Mesendoderm (in vitro differentiated cells): Measurements from ENCODE around the gene SYNJ2.

ENCODE experiments used
- DNase-seq: peaks from one replicate; pipeline ENCODE4 v3.0.0; 2013
- H2AK5ac ChIP-seq: 2 replicates; pipeline ENCODE4 v1.6.1; 2013; ENCODE audit warnings: low read length, inconsistent platforms
- H2BK120ac ChIP-seq: 2 replicates; pipeline ENCODE4 v1.6.1; 2013; ENCODE audit warnings: low read depth, mild to moderate bottlenecking, low read length, moderate library complexity, mixed read lengths
- H2BK15ac ChIP-seq: replicated peaks from 2 replicates; pipeline ENCODE4 v1.6.1; 2013; ENCODE audit warnings: low read depth, mild to moderate bottlenecking, moderate library complexity
- H2BK5ac ChIP-seq: 2 replicates; pipeline ENCODE4 v1.6.1; 2013; ENCODE audit warnings: low read length, inconsistent platforms
- H3K18ac ChIP-seq: 2 replicates; pipeline ENCODE4 v1.6.1; 2013; ENCODE audit warnings: mild to moderate bottlenecking, low read length, mixed read lengths
- H3K23ac ChIP-seq: one replicate; pipeline ENCODE4 v1.6.1; 2013; ENCODE audit warnings: low read length
- H3K27ac ChIP-seq: 2 replicates; pipeline ENCODE4 v1.5.1; 2013; ENCODE audit warnings: low read depth, mild to moderate bottlenecking, inconsistent platforms, low read length, moderate library complexity
- H3K27me3 ChIP-seq: 2 replicates; pipeline ENCODE4 v1.6.1; 2013; ENCODE audit warnings: low read length, control low read depth, mild to moderate bottlenecking, inconsistent platforms; ENCODE audit not compliant: insufficient read depth, poor library complexity
- H3K36me3 ChIP-seq: 2 replicates; pipeline ENCODE4 v1.6.1; 2013; ENCODE audit warnings: low read length, inconsistent platforms; ENCODE audit not compliant: control insufficient read depth, insufficient read depth
- H3K4ac ChIP-seq: one replicate; pipeline ENCODE4 v1.6.1; 2013; ENCODE audit warnings: low read depth, mild to moderate bottlenecking, low read length, moderate library complexity
- H3K4me1 ChIP-seq: 2 replicates; pipeline ENCODE4 v1.6.1; 2013; ENCODE audit warnings: low read depth, low read length, inconsistent platforms; ENCODE audit not compliant: control insufficient read depth
- H3K4me2 ChIP-seq: 2 replicates; pipeline ENCODE4 v1.6.1; 2013; ENCODE audit warnings: low read length
- H3K4me3 ChIP-seq: 2 replicates; pipeline ENCODE4 v1.5.1; 2013; ENCODE audit warnings: mild to moderate bottlenecking, low read length
- H3K56ac ChIP-seq: one replicate; pipeline ENCODE4 v1.6.1; 2013; ENCODE audit warnings: low read length
- H3K79me1 ChIP-seq: 2 replicates; pipeline ENCODE4 v1.6.1; 2013; ENCODE audit warnings: low read length, inconsistent platforms
- H3K79me2 ChIP-seq: 2 replicates; pipeline ENCODE4 v1.6.1; 2013; ENCODE audit warnings: mild to moderate bottlenecking, low read length; ENCODE audit not compliant: control insufficient read depth, insufficient read depth
- H3K9ac ChIP-seq: 2 replicates; pipeline ENCODE4 v1.6.1; 2013; ENCODE audit warnings: low read length, inconsistent platforms
- H4K5ac ChIP-seq: one replicate; pipeline ENCODE4 v1.6.1; 2013; ENCODE audit warnings: low read length
- H4K8ac ChIP-seq: one replicate; pipeline ENCODE4 v1.6.1; 2013; ENCODE audit warnings: low read depth, mild to moderate bottlenecking, control low read depth, low read length, moderate library complexity
- WGBS: extraction: QIAGEN DNeasy Blood & Tissue Kit; methylation state at CpG from one replicate; pipeline ENCODE4 v1.1.7; 2013; ENCODE audit warnings: low lambda C conversion rate, missing lambda C conversion rate; ENCODE audit not compliant: insufficient coverage; ENCODE audit errors: extremely low coverage; 5-methylcytosine and 5-hydroxymethylcytosine counted together

Gene SYNJ2

GRCh38 chr6:158080849-158081656, 99.4 kb downstream of the SYNJ2 start:
- Histone ChIP-seq H3K27me3 (no peaks in the 10 kb centered on the region), H3K4ac (no peak overlapping the region), H3K23ac (no peak overlapping the region), H3K9ac (no peak overlapping the region), H2BK15ac (no peak overlapping the region), H3K18ac (no peak overlapping the region), H3K4me3 (no peak overlapping the region), H3K4me1 (no peaks in the 10 kb centered on the region), H4K5ac (no peak overlapping the region), H3K79me1 (no peaks in the 10 kb centered on the region), H3K79me2 (no peaks in the 10 kb centered on the region), H2BK5ac (no peak overlapping the region), H3K27ac (no peak overlapping the region), H2AK5ac (no peak overlapping the region), H3K56ac (no peak overlapping the region), H3K4me2 (no peak overlapping the region), H4K8ac (no peak overlapping the region), H2BK120ac (no peak overlapping the region), H3K36me3 (peaks cover 2% of the 10 kb centered on the region)
- WGBS = no CpG with 5 or more reads among the region's 18 CpGs
- DNase-seq = no peak

DNA sequence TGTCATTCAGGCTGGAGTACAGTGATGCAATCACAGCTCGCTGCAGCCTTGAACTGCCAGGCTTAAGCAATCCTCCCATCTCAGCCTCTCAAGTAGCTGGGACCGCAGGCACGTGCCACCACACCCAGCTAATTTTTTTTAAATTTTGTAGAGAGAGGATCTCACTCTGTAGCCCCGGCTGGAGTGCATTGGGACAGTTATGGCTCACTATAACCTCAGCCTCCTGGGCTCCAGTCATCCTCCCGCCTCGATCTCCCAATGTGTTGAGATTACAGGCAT, 99.9 kb downstream of the SYNJ2 start:
- Histone ChIP-seq H3K4ac (no peak overlapping the region), H2BK120ac (no peak overlapping the region), H3K56ac (no peak overlapping the region), H3K27ac (no peak overlapping the region), H2BK15ac (no peak overlapping the region), H4K5ac (no peak overlapping the region), H3K36me3 (peaks cover 2% of the 10 kb centered on the region), H3K4me1 (no peaks in the 10 kb centered on the region), H3K79me2 (no peaks in the 10 kb centered on the region), H3K4me2 (no peak overlapping the region), H3K18ac (no peak overlapping the region), H3K4me3 (no peak overlapping the region), H3K79me1 (no peaks in the 10 kb centered on the region), H2AK5ac (no peak overlapping the region), H3K9ac (no peak overlapping the region), H4K8ac (no peak overlapping the region), H3K27me3 (no peaks in the 10 kb centered on the region), H2BK5ac (no peak overlapping the region), H3K23ac (no peak overlapping the region)
- no CpG with 5 or more reads among the region's 6 CpGs for WGBS
- no peak for DNase-seq

GRCh38 chr6:158083455-158084325, 102.0 kb downstream of the SYNJ2 start:
- Histone ChIP-seq H2BK5ac (no peak overlapping the region), H3K27me3 (no peaks in the 10 kb centered on the region), H3K4ac (no peak overlapping the region), H3K79me2 (no peaks in the 10 kb centered on the region), H3K9ac (no peak overlapping the region), H3K18ac (no peak overlapping the region), H3K36me3 (peaks cover 1% of the 10 kb centered on the region), H3K4me3 (no peak overlapping the region), H2BK15ac (no peak overlapping the region), H2BK120ac (no peak overlapping the region), H3K27ac (no peak overlapping the region), H4K8ac (no peak overlapping the region), H3K56ac (no peak overlapping the region), H3K4me1 (no peaks in the 10 kb centered on the region), H3K4me2 (no peak overlapping the region), H4K5ac (no peak overlapping the region), H2AK5ac (no peak overlapping the region), H3K23ac (no peak overlapping the region), H3K79me1 (no peaks in the 10 kb centered on the region)
- WGBS = no CpG with 5 or more reads among the region's 23 CpGs
- DNase-seq = no peak

DNA sequence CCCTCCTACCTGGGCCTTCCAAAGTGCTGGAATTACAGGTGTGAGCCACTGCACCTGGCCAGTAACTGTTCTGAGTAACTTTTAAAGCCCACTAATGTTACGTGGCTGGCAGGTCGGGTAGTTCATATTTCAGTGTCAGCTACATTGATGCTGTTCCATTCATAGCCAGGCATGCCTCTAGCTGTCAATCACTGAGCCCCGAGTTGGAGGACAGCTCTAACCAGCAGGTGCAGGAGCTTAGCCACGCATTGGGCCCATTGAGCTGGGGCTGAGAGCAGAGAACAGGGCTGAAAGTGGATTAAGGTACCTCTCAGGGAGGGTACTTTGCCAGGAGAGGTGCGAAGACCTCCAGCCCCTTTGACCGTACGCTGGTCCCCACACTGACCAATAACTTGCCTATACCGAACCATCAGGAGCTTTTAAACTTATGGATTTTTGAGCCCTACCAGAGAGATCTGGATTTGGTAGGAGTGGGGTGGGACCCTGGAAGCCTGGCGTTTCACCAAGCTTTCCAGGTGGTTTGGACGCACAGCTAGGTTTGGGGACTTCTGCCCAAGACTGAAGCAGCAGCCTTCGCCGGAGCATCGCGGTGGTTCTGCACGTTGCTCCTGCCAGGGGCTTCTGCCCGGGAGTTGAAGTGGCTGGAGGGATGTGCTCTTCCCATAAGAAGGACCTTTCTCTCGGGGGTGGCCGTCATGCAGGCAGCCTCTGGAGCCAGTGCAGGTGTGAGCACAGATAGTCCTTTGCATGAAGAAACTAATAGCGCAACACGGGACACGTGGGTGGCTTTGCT, 103.8 kb downstream of the SYNJ2 start:
- Histone ChIP-seq H3K4me2 (no peak overlapping the region), H3K23ac (no peak overlapping the region), H3K4me1 (no peaks in the 10 kb centered on the region), H3K4ac (no peak overlapping the region), H4K8ac (no peak overlapping the region), H3K9ac (no peak overlapping the region), H3K79me2 (no peaks in the 10 kb centered on the region), H2AK5ac (no peak overlapping the region), H3K18ac (no peak overlapping the region), H3K27ac (no peak overlapping the region), H3K4me3 (no peak overlapping the region), H3K36me3 (peaks cover 1% of the 10 kb centered on the region), H2BK5ac (no peak overlapping the region), H2BK15ac (no peak overlapping the region), H2BK120ac (no peak overlapping the region), H3K79me1 (no peaks in the 10 kb centered on the region), H3K27me3 (no peaks in the 10 kb centered on the region), H3K56ac (no peak overlapping the region), H4K5ac (no peak overlapping the region)
- DNase-seq = no peak
- WGBS = no CpG with 5 or more reads among the region's 21 CpGs

GRCh38 chr6:158086054-158086503, 104.4 kb downstream of the SYNJ2 start:
- no peak overlapping the region for H2BK15ac ChIP-seq
- no peak overlapping the region for H3K4me2 ChIP-seq
- no peak overlapping the region for H3K4me3 ChIP-seq
- H4K5ac ChIP-seq = no peak overlapping the region
- no peak overlapping the region for H2AK5ac ChIP-seq
- H3K36me3 ChIP-seq = peaks cover 1% of the 10 kb centered on the region
- H3K27ac ChIP-seq = no peak overlapping the region
- no CpG with 5 or more reads among the region's 2 CpGs for WGBS
- H3K4ac ChIP-seq = no peak overlapping the region
- H3K27me3 ChIP-seq = no peaks in the 10 kb centered on the region
- no peaks in the 10 kb centered on the region for H3K4me1 ChIP-seq
- H3K56ac ChIP-seq = no peak overlapping the region
- no peak overlapping the region for H4K8ac ChIP-seq
- H3K79me1 ChIP-seq = no peaks in the 10 kb centered on the region
- no peak overlapping the region for H3K23ac ChIP-seq
- no peak overlapping the region for H2BK120ac ChIP-seq
- H3K9ac ChIP-seq = no peak overlapping the region
- DNase-seq = no peak
- no peak overlapping the region for H2BK5ac ChIP-seq
- H3K79me2 ChIP-seq = no peaks in the 10 kb centered on the region
- H3K18ac ChIP-seq = no peak overlapping the region
